COLO829 (cell line): Measurements from ENCODE around the gene BANP.
"Not testable (repeated sequence)": the region's sequence is repeated elsewhere in the genome, so short reads cannot be mapped to it uniquely, and the experiment has no call there.

Source experiments
- DNase-seq: peaks from one replicate; pipeline ENCODE4 v3.0.0; 2012; ENCODE audit warnings: low spot score

BANP gene

GRCh38 chr16:88016386-88016785 lies 65.2 kb downstream of the BANP start:
- DNase-seq = not testable (repeated sequence)

DNA sequence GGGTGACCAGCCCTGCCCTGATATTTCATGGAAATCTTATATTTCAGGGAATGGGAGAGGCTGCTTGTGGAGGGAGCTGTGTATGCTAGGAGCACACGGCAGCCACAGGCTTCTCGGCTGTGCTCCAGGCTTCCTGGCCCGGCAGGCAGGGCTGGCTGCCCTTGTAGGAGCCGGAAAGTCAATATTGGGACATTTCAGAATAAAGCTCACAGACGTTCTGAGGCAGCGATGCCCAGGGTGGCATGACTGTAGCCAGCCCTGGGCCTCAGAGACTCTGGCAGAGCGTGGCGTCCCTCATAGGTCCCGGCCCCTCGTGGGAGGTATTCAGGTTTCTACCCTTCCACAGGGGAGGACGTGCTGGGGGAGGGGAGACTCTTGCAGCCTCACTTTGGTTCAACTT lies 65.7 kb downstream of the BANP start:
- DNase-seq = no peak

- DNase-seq = no peak
Observed at GRCh38 chr16:88017587-88018101, 66.4 kb downstream of the BANP start.

DNA sequence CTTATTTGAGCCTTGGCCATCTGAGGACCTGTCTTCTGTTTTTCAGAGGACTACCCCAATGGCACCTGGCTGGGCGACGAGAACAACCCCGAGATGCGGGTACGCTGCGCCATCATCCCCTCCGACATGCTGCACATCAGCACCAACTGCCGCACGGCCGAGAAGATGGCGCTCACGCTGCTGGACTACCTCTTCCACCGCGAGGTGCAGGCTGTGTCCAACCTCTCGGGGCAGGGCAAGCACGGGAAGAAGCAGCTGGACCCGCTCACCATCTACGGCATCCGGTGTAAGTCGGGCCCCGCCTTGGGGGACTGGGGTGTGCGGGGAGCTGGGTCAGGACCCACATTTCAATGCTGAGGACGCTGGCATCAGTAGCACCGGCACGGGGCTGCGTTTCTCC lies 67.1 kb downstream of the BANP start:
- not testable (repeated sequence) for DNase-seq

- not testable (repeated sequence) for DNase-seq
Observed at GRCh38 chr16:88019041-88019820, 68.0 kb downstream of the BANP start.

- DNase-seq = no peak
Observed at GRCh38 chr16:88019821-88020515, 68.7 kb downstream of the BANP start.

DNA sequence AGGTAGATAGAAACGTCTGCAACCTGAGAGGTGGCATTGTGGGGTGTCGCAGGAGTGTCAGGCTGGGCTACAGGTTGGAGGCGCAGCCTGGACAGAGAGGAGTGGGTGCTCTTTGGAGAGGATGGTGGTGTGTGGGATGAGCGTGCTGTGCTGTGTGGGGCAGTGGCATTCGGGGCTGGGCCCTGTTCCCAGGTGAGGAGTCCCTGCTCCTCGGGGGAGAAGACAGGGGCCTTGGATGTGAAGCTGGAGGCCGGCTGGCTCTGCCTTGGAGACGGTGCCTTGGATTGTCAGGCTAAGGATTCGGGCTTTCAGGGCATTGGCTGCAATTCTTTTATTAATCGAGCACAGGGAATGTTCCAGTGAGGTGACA lies 69.3 kb downstream of the BANP start:
- DNase-seq = no peak

GRCh38 chr16:88021041-88021970 lies 70.1 kb downstream of the BANP start:
- not testable (repeated sequence) for DNase-seq

DNA sequence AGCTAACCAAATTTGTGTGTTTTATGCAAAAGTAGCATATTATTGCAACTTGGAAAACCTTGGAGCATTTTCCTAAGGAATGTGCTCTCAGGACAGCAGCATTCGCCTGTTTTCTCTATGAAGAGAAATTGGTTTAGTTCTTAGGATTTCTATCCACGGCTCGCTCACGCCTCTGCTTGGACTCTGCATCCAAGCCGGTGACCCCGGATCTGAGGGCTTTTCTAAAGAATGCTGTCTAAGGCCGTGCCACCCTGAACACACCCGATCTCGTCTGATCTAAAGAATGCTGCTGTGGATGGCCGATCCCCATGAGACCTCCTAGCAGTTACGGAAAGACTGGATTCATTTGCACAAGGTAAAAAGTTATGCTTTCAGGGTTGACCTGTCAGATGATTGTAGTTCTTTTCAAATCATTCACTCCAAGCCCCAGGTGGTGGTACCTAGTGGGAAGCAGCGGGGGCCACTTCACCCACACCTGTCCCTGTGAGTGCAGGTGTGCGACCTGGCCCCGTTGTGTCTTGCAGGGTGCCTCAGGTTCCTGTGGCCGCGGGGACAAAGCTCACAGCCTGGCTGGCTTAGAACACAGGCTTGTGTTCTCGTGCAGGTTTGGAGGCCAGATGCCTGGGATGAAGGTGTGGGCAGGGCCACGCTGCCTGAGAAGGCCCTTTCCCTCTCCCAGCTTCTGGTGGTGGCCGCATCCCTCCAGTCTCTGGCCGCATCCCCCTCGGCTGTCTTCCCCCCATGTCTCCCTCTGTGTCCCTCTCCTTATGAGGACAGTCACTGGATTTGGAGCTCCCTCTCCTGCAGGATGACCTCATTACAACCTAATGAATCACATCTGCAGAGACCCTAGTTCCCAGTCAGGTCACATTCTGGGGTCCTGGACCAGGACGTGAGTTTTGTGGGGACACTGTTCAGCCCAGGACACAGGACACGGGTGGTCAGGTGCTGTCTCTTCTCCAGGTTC lies 71.1 kb downstream of the BANP start:
- DNase-seq = no peak

GRCh38 chr16:88023366-88023765 lies 72.1 kb downstream of the BANP start:
- DNase-seq = no peak

GRCh38 chr16:88023786-88024185 lies 72.6 kb downstream of the BANP start:
- DNase-seq = no peak

- DNase-seq = not testable (repeated sequence)
Observed at GRCh38 chr16:88024491-88025085, 73.4 kb downstream of the BANP start.

- not testable (repeated sequence) for DNase-seq
Observed at GRCh38 chr16:88025086-88025492, 73.9 kb downstream of the BANP start.

DNA sequence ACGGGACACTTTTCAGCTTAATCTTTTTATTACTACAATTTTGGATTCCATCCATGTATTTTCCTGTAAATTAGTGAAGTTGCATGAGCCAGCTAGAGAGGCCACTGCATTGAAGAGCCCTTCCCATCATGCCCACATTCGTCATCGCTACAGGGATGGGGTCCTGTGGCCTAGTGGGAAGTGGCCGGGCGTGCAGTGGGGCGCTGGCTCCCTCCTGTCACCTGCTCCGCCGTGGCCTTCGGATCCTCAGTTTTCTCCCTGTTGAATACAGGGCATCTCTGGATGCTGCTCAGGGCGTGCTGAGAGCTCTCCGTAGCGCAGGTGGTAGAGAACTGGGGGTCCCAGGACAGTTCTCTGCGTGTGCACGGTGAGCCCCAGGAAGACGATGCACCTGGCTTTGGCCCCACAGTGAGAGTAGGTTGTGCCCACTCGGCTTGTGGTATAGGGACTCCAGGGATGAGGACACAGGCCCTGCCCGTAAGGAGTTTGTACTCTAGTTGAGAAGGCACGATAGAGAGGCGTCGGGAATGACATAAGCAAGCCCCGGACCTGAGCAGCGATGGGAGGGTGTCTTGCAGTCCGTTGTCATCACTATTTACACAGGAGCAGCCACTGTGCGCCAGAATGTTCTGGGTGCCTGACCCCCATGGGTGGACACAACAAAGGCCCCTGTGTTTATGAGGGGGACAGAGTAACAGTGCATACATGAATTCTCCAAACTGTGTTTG lies 74.8 kb downstream of the BANP start:
- DNase-seq = not testable (repeated sequence)

- no peak for DNase-seq
Observed at GRCh38 chr16:88026964-88027938, 76.0 kb downstream of the BANP start.

DNA sequence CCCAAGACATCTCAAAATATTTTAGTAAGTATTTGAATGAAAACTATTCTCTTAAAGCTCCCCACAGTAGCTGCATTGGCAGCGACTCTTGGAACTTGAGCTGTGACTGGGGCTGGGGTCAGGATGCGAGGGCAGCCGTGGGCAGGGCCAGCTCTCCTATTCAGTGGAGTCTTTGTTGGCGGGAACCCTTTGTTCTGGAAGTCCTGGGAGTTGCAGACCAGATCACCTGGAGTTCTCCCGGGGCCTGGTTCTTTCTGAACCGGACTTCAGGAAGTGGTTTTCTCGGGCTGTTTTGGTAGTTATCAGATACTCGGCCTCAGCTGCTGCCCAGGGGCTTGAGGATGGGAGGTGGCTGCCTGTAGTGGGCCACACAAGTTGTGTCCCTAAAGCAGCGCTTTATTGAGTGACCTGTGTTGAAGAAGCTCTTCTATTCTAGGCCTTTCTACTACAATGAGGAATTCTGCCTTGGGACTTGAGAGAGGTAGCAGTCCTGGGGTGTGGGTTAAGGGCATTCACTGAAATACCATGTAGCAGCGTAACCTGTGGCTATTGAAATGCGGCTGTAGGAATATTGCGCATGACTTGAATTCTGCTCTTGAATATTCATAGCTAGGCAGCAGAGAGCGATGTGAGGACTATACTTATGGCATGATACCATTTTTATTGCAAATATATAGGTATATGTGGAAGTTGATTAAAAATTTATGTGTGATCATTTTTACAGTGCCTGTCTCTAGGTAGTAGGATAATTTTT lies 77.1 kb downstream of the BANP start:
- not testable (repeated sequence) for DNase-seq

DNA sequence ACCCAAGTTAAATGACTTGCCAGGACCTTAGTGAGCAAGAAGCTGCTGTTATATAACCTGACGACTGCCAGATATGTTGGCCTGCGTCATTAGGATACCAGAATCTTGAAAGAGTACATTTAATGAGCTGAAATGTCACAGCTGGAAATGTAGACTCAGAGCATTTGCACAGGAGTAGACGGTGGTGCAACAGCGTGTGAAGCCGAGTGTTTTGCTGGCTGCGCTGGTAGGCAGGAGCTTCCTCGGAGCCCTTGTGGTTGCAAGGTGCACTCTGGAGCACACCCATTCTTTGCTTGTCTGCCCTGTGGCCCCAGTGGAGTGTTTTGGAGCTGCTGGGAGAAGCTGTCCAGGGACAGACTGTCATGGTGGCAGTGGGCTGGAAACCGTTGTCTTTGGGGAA lies 79.3 kb downstream of the BANP start:
- DNase-seq = no peak

GRCh38 chr16:88030961-88031360 lies 79.7 kb downstream of the BANP start:
- DNase-seq = not testable (repeated sequence)
